ENCODE results near the gene WDR53.
"Not testable (repeated sequence)": the region's sequence is repeated elsewhere in the genome, so short reads cannot be mapped to it uniquely, and the experiment has no call there.

The WDR53 gene

GRCh38 chr3:196599734-196600128, 31.4 kb upstream of the WDR53 start:
- H3K9ac ChIP-seq (ENCODE audit: low read depth, low read length), result no peak overlapping the region
- no peak overlapping the region for H3K27ac ChIP-seq (ENCODE audit: low read length)
- no peaks in the 10 kb centered on the region for H3K4me1 ChIP-seq (ENCODE audit: insufficient read depth, low read length)
- H3K4me3 ChIP-seq (ENCODE audit: low read length), result no peak overlapping the region
- H3K27me3 ChIP-seq (ENCODE audit: insufficient read depth, low read length), result 0 out of 2 replicates have a peak, but pooled peaks cover 4% of the 10 kb centered on the region
- H3K9me3 ChIP-seq (ENCODE audit: insufficient read depth, low read depth, low read length), result no peaks in the 10 kb centered on the region
- no peaks in the 10 kb centered on the region for H3K36me3 ChIP-seq (ENCODE audit: insufficient read depth, low read depth, low read length)

GRCh38 chr3:196597971-196598733, 29.8 kb upstream of the WDR53 start:
- H3K9ac ChIP-seq (ENCODE audit: low read depth, low read length); H3K4me1 ChIP-seq (ENCODE audit: insufficient read depth, low read length); H3K27ac ChIP-seq (ENCODE audit: low read length); H3K4me3 ChIP-seq (ENCODE audit: low read length); H3K27me3 ChIP-seq (ENCODE audit: insufficient read depth, low read length); H3K36me3 ChIP-seq (ENCODE audit: insufficient read depth, low read depth, low read length); H3K9me3 ChIP-seq (ENCODE audit: insufficient read depth, low read depth, low read length): not testable (repeated sequence)

GRCh38 chr3:196596355-196596754, 28.0 kb upstream of the WDR53 start:
- no peak overlapping the region for H3K9ac ChIP-seq (ENCODE audit: low read depth, low read length)
- no peak overlapping the region for H3K27ac ChIP-seq (ENCODE audit: low read length)
- H3K4me1 ChIP-seq (ENCODE audit: insufficient read depth, low read length), result no peaks in the 10 kb centered on the region
- no peaks in the 10 kb centered on the region for H3K9me3 ChIP-seq (ENCODE audit: insufficient read depth, low read depth, low read length)
- H3K27me3 ChIP-seq (ENCODE audit: insufficient read depth, low read length), result 0 out of 2 replicates have a peak, but pooled peaks cover 4% of the 10 kb centered on the region
- H3K4me3 ChIP-seq (ENCODE audit: low read length), result no peak overlapping the region
- H3K36me3 ChIP-seq (ENCODE audit: insufficient read depth, low read depth, low read length), result no peaks in the 10 kb centered on the region

- Histone ChIP-seq H3K4me1 (ENCODE audit: insufficient read depth, low read length) (no peaks in the 10 kb centered on the region), H3K27me3 (ENCODE audit: insufficient read depth, low read length) (no peaks in the 10 kb centered on the region), H3K9ac (ENCODE audit: low read depth, low read length) (no peak overlapping the region), H3K4me3 (ENCODE audit: low read length) (no peak overlapping the region), H3K27ac (ENCODE audit: low read length) (no peak overlapping the region), H3K9me3 (ENCODE audit: insufficient read depth, low read depth, low read length) (no peaks in the 10 kb centered on the region), H3K36me3 (ENCODE audit: insufficient read depth, low read depth, low read length) (peaks cover 16% of the 10 kb centered on the region; the same call in 1 of the 2 replicates)
Observed at GRCh38 chr3:196590279-196590678, 21.9 kb upstream of the WDR53 start.

- H3K36me3 ChIP-seq (ENCODE audit: insufficient read depth, low read depth, low read length), result peaks cover 53% of the 10 kb centered on the region
- H3K27ac ChIP-seq (ENCODE audit: low read length), result no peak overlapping the region
- H3K27me3 ChIP-seq (ENCODE audit: insufficient read depth, low read length), result no peaks in the 10 kb centered on the region
- H3K4me3 ChIP-seq (ENCODE audit: low read length), result no peak overlapping the region
- H3K4me1 ChIP-seq (ENCODE audit: insufficient read depth, low read length), result no peaks in the 10 kb centered on the region
- no peak overlapping the region for H3K9ac ChIP-seq (ENCODE audit: low read depth, low read length)
- H3K9me3 ChIP-seq (ENCODE audit: insufficient read depth, low read depth, low read length), result no peaks in the 10 kb centered on the region
Observed at GRCh38 chr3:196585044-196585757, 16.8 kb upstream of the WDR53 start.

GRCh38 chr3:196572389-196572788, 4.0 kb upstream of the WDR53 start:
- no peak overlapping the region for H3K9ac ChIP-seq (ENCODE audit: low read depth, low read length)
- no peak overlapping the region for H3K27ac ChIP-seq (ENCODE audit: low read length)
- H3K9me3 ChIP-seq (ENCODE audit: insufficient read depth, low read depth, low read length), result no peaks in the 10 kb centered on the region
- no peak overlapping the region for H3K4me3 ChIP-seq (ENCODE audit: low read length)
- no peaks in the 10 kb centered on the region for H3K27me3 ChIP-seq (ENCODE audit: insufficient read depth, low read length)
- peaks cover 1% of the 10 kb centered on the region; the same call in 1 of the 2 replicates for H3K36me3 ChIP-seq (ENCODE audit: insufficient read depth, low read depth, low read length)
- no peaks in the 10 kb centered on the region for H3K4me1 ChIP-seq (ENCODE audit: insufficient read depth, low read length)

GRCh38 chr3:196570332-196570731, 2.0 kb upstream of the WDR53 start:
- not testable (repeated sequence) for H3K27me3 ChIP-seq (ENCODE audit: insufficient read depth, low read length); H3K36me3 ChIP-seq (ENCODE audit: insufficient read depth, low read depth, low read length); H3K9ac ChIP-seq (ENCODE audit: low read depth, low read length); H3K4me1 ChIP-seq (ENCODE audit: insufficient read depth, low read length); H3K27ac ChIP-seq (ENCODE audit: low read length); H3K4me3 ChIP-seq (ENCODE audit: low read length); H3K9me3 ChIP-seq (ENCODE audit: insufficient read depth, low read depth, low read length)

GRCh38 chr3:196569003-196569516, 706 bp upstream of the WDR53 start:
- Histone ChIP-seq H3K27ac (ENCODE audit: low read length) (no peak overlapping the region), H3K4me1 (ENCODE audit: insufficient read depth, low read length) (no peaks in the 10 kb centered on the region), H3K27me3 (ENCODE audit: insufficient read depth, low read length) (no peaks in the 10 kb centered on the region), H3K36me3 (ENCODE audit: insufficient read depth, low read depth, low read length) (no peaks in the 10 kb centered on the region), H3K9me3 (ENCODE audit: insufficient read depth, low read depth, low read length) (no peaks in the 10 kb centered on the region), H3K9ac (ENCODE audit: low read depth, low read length) (peak overlapping the region; percentile 74; the same call in 1 of the 2 replicates), H3K4me3 (ENCODE audit: low read length) (peak overlapping the region; percentile 98)

- Histone ChIP-seq H3K36me3 (ENCODE audit: insufficient read depth, low read depth, low read length) (peaks cover 10% of the 10 kb centered on the region; the same call in 1 of the 2 replicates), H3K4me1 (ENCODE audit: insufficient read depth, low read length) (no peaks in the 10 kb centered on the region), H3K27ac (ENCODE audit: low read length) (no peak overlapping the region), H3K4me3 (ENCODE audit: low read length) (no peak overlapping the region), H3K9me3 (ENCODE audit: insufficient read depth, low read depth, low read length) (no peaks in the 10 kb centered on the region), H3K27me3 (ENCODE audit: insufficient read depth, low read length) (no peaks in the 10 kb centered on the region), H3K9ac (ENCODE audit: low read depth, low read length) (no peak overlapping the region)
Observed at GRCh38 chr3:196563721-196564225, 4.6 kb downstream of the WDR53 start.

- Histone ChIP-seq H3K9me3 (ENCODE audit: insufficient read depth, low read depth, low read length) (no peaks in the 10 kb centered on the region), H3K27ac (ENCODE audit: low read length) (no peak overlapping the region), H3K4me1 (ENCODE audit: insufficient read depth, low read length) (no peaks in the 10 kb centered on the region)
Observed at GRCh38 chr3:196559826-196560225, 8.5 kb downstream of the WDR53 start.

GRCh38 chr3:196558476-196558875, 9.9 kb downstream of the WDR53 start:
- no peak overlapping the region for H3K4me3 ChIP-seq (ENCODE audit: low read length)
- H3K4me1 ChIP-seq (ENCODE audit: insufficient read depth, low read length), result no peaks in the 10 kb centered on the region
- no peak overlapping the region for H3K9ac ChIP-seq (ENCODE audit: low read depth, low read length)
- no peaks in the 10 kb centered on the region for H3K9me3 ChIP-seq (ENCODE audit: insufficient read depth, low read depth, low read length)
- peaks cover 16% of the 10 kb centered on the region for H3K36me3 ChIP-seq (ENCODE audit: insufficient read depth, low read depth, low read length)
- no peak overlapping the region for H3K27ac ChIP-seq (ENCODE audit: low read length)
- no peaks in the 10 kb centered on the region for H3K27me3 ChIP-seq (ENCODE audit: insufficient read depth, low read length)

More at GRCh38 chr3:196559826-196560225, 8.5 kb downstream of the WDR53 start:
- Histone ChIP-seq H3K9ac (ENCODE audit: low read depth, low read length) (no peak overlapping the region), H3K27me3 (ENCODE audit: insufficient read depth, low read length) (no peaks in the 10 kb centered on the region), H3K36me3 (ENCODE audit: insufficient read depth, low read depth, low read length) (peaks cover 10% of the 10 kb centered on the region), H3K4me3 (ENCODE audit: low read length) (no peak overlapping the region)
